HUES48 (cell line): ENCODE measurements around the gene SIGLEC6.

Experiments
- H3K27ac ChIP-seq: one replicate; pipeline ENCODE4 v1.7.0; 2013; ENCODE audit warnings: low read depth, low read length, inconsistent platforms
- H3K27me3 ChIP-seq: 2 replicates; pipeline ENCODE4 v1.6.1; 2013; ENCODE audit warnings: mild to moderate bottlenecking, low read length; ENCODE audit not compliant: control insufficient read depth, insufficient read depth
- H3K36me3 ChIP-seq: 2 replicates; pipeline ENCODE4 v1.6.1; 2013; ENCODE audit warnings: low read length; ENCODE audit not compliant: control insufficient read depth, insufficient read depth
- H3K4me1 ChIP-seq: 2 replicates; pipeline ENCODE4 v1.6.1; 2013; ENCODE audit warnings: mild to moderate bottlenecking, low read length; ENCODE audit not compliant: control insufficient read depth, insufficient read depth
- H3K4me3 ChIP-seq: 2 replicates; pipeline ENCODE4 v1.5.1; 2013; ENCODE audit warnings: mild to moderate bottlenecking, low read depth, low read length
- H3K9ac ChIP-seq: 2 replicates; pipeline ENCODE4 v1.6.1; 2013; ENCODE audit warnings: mild to moderate bottlenecking, low read depth, low read length, moderate library complexity
- H3K9me3 ChIP-seq: 2 replicates; pipeline ENCODE4 v1.6.1; 2013; ENCODE audit warnings: low read length; ENCODE audit not compliant: control insufficient read depth, insufficient read depth

The SIGLEC6 gene

GRCh38 chr19:51472607-51473006 is 58.9 kb downstream of the SIGLEC6 start:
- Histone ChIP-seq H3K36me3 (no peaks in the 10 kb centered on the region), H3K9ac (no peak overlapping the region), H3K4me3 (no peak overlapping the region), H3K27ac (no peak overlapping the region), H3K27me3 (no peaks in the 10 kb centered on the region), H3K4me1 (no peaks in the 10 kb centered on the region), H3K9me3 (peaks cover 8% of the 10 kb centered on the region; the same call in 1 of the 2 replicates)

DNA sequence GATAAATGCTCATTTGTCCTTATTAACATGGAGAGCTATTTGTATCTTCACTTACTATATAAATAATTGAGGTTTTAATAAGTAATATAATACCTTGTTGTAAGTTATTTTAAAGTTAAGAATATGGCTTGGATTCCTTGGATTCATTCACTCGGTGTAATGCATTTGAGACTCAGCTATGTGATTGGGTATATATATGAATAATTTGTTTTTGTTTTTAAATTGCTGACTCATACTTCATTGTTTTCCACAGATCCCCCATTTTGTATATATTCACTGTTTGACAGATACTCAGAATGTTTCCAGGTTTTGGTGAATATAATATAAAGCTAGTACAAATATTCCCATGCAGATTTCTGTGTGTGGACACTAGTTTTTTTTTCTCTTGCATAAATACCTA is 59.9 kb downstream of the SIGLEC6 start:
- peaks cover 3% of the 10 kb centered on the region for H3K27me3 ChIP-seq
- H3K4me3 ChIP-seq: no peak overlapping the region
- H3K9ac ChIP-seq: no peak overlapping the region
- no peaks in the 10 kb centered on the region for H3K36me3 ChIP-seq
- no peaks in the 10 kb centered on the region for H3K4me1 ChIP-seq
- H3K27ac ChIP-seq: no peak overlapping the region
- H3K9me3 ChIP-seq: peaks cover 8% of the 10 kb centered on the region; the same call in 1 of the 2 replicates

DNA sequence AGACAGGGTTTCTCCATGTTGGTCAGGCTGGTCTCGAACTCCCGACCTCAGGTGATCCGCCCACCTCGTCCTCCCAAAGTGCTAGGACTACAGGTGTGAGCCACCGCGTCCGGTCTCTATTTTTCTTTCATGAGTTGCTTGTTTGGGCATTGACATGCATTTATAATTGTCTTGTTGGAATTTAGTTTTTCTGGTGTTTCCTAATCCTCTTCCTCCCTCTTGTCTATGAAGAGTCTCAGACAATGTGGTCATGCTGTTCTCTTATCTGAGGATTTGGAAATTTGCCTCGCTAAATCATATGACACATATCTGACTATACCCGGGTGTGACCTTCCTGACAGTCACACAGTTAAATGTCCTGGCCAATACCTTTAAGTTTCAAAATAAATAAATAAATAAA is 60.5 kb downstream of the SIGLEC6 start:
- no peak overlapping the region for H3K9ac ChIP-seq
- no peaks in the 10 kb centered on the region for H3K36me3 ChIP-seq
- H3K27ac ChIP-seq: no peak overlapping the region
- peaks cover 7% of the 10 kb centered on the region for H3K27me3 ChIP-seq
- H3K9me3 ChIP-seq: peaks cover 4% of the 10 kb centered on the region; the same call in 1 of the 2 replicates
- H3K4me1 ChIP-seq: no peaks in the 10 kb centered on the region
- no peak overlapping the region for H3K4me3 ChIP-seq

GRCh38 chr19:51469629-51470028 is 61.8 kb downstream of the SIGLEC6 start:
- H3K4me1 ChIP-seq: no peaks in the 10 kb centered on the region
- H3K27ac ChIP-seq: no peak overlapping the region
- H3K9ac ChIP-seq: no peak overlapping the region
- no peaks in the 10 kb centered on the region for H3K36me3 ChIP-seq
- 0 out of 2 replicates have a peak, but pooled peaks cover 4% of the 10 kb centered on the region for H3K9me3 ChIP-seq
- H3K4me3 ChIP-seq: no peak overlapping the region
- peaks cover 13% of the 10 kb centered on the region for H3K27me3 ChIP-seq

- Histone ChIP-seq H3K27ac (no peak overlapping the region), H3K9me3 (0 out of 2 replicates have a peak, but pooled peaks cover 4% of the 10 kb centered on the region), H3K36me3 (no peaks in the 10 kb centered on the region), H3K4me1 (no peaks in the 10 kb centered on the region), H3K27me3 (peaks cover 16% of the 10 kb centered on the region), H3K4me3 (no peak overlapping the region), H3K9ac (no peak overlapping the region)
Measured at GRCh38 chr19:51469162-51469561, 62.3 kb downstream of the SIGLEC6 start.

DNA sequence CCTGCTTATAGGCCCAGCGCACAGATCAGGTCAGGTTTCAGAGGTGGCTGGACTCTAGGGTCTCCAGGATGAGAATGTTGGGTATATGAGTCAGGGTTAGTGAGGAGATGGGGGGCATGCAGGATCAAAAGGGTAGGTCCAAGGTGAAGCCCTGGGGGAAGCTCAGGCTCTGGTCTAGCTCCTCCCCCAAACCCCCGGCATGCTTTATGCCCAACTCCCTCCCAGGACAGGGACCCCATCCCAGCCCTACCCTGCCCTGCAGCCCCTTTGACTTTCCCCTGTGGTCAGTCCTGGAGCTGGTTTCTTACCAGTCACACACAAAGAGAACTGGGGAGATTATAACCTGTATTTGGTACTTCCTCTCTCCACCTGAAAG is 62.9 kb downstream of the SIGLEC6 start:
- Histone ChIP-seq H3K36me3 (no peaks in the 10 kb centered on the region), H3K27ac (no peak overlapping the region), H3K9me3 (0 out of 2 replicates have a peak, but pooled peaks cover under 1% of the 10 kb centered on the region), H3K4me3 (no peak overlapping the region), H3K9ac (no peak overlapping the region), H3K4me1 (no peaks in the 10 kb centered on the region), H3K27me3 (peaks cover 16% of the 10 kb centered on the region)

GRCh38 chr19:51467864-51468544 is 63.5 kb downstream of the SIGLEC6 start:
- no peak overlapping the region for H3K4me3 ChIP-seq
- no peaks in the 10 kb centered on the region for H3K9me3 ChIP-seq
- no peaks in the 10 kb centered on the region for H3K36me3 ChIP-seq
- peaks cover 16% of the 10 kb centered on the region for H3K27me3 ChIP-seq
- no peaks in the 10 kb centered on the region for H3K4me1 ChIP-seq
- no peak overlapping the region for H3K9ac ChIP-seq
- no peak overlapping the region for H3K27ac ChIP-seq
